GM18858 (cell line): Measurements from ENCODE around the gene DSC3.
"Not testable (repeated sequence)": the region's sequence is repeated elsewhere in the genome, so short reads cannot be mapped to it uniquely, and the experiment has no call there.

Source experiments
- ATAC-seq: cut with Tn5 transposase; IDR thresholded peaks from one replicate; pipeline ENCODE4 v1.9.1; 2021; ENCODE audit not compliant: unreplicated experiment

Gene DSC3

DNA sequence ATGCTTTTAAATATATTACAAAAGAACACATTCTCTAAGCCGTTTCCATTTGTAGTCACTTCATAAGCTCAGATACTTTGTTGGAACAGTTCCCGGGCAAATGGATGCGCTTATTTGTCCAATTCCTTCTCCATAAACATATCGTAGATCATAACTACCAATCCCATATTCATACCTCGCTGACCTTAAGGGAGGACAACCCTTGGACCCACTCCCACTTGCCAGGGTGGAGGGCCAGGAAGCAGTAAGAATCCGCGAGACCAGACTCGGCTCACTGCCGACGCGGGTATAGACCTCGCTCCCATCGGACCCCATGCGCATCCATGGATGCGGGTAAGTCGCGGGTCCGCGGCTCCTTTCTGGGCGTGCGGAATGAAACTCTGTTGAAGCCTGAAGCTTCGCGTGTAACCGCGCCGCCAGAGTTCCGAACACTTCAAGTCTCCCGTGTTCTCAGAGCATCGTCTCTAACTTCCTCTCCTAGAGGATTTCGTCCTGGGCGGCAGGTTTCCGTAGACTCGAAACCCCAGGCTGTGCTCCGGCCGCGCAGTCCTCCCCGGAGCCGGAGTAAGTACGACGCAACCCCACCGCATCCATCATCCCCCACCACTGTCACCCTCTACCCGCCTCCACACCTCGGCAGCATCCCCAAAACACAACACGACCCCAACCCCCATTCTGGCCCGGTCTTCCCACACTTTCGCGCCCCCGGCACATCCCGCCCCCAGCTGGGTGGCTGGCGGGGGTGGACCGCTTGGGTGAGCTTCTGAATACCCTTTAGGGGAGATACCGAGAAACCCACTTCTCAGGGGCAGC is 1.1 kb downstream of the DSC3 start:
- ATAC-seq = no peak

DNA sequence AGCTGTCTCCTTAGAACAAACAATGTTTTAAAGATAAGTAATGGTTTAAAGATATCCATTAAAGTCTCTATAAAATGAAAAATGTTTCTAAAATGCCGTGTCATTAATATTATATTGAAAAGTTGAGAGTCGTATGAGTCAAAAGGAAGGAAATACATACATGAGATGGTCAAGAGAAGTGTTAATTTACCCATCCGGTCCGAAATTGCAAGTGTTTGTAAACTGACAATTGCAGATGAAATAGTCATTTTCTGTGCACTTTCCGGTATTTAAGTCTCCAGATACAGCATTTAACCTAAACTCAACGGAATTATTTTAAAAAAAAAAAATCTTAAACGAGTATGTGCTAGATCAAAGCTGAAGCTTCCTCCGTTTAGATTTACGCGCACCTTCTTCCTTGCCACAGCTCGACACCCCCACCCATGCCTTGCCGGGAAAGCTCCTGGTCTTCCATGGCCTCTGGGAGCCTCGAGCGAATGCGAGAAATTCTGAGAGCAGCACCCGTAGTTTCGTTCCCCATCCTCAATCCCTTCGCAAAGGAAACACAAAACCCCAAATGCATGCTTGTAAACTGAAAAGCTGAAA is 1.8 kb downstream of the DSC3 start:
- no peak for ATAC-seq

DNA sequence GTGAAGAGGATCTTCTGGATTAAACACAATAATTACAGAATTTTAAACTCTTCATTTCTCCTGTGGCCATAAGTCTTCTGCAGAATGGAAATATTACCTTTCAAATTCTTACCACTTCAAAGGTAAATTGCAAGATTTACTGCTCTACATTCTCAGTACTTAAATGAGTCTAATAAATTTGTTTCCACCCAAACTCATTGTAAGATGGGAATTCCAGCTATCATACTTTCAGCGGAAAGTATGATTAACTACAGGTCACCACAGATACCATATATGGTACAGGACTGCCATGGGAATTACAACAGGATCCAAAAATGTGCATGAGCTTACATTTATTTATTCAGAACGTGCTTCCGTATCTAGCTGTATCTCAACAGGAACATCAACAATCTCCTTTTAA is 3.1 kb downstream of the DSC3 start:
- no peak for ATAC-seq

DNA sequence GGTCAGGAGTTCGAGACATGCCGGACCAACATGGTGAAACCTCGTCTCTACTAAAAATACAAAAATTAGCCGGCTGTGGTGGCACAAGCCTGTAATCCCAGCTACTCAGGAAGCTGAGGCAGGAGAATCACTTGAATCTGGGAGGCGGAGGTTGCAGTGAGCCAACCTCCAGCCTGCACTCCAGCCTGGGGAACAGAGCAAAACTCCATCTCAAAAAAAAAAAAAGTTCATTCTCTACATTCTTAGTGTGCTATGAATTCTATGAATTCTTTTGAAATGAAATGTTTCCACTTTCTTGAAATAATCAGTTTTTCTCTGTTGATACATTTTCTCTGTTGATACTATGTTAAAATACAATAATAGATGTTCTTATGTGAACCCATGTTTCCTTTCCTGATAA is 4.9 kb downstream of the DSC3 start:
- ATAC-seq = not testable (repeated sequence)

DNA sequence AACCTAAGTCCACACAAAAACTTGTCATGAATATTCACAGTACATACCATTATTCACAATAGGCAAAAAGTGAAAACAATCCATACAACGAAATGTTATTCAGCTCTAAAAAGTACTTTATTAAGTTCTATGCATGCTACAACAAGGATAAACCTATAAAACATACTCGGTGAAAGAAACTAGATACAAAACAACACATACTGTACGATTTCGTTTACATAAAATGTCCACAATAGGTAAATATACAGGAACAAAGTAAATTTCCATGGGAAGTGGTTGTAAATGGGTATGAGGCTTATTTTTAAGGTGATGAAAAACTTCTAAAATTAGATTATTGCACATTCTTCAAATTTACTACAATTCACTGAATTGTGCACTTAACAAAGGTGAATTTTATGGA is 8.0 kb downstream of the DSC3 start:
- no peak for ATAC-seq

DNA sequence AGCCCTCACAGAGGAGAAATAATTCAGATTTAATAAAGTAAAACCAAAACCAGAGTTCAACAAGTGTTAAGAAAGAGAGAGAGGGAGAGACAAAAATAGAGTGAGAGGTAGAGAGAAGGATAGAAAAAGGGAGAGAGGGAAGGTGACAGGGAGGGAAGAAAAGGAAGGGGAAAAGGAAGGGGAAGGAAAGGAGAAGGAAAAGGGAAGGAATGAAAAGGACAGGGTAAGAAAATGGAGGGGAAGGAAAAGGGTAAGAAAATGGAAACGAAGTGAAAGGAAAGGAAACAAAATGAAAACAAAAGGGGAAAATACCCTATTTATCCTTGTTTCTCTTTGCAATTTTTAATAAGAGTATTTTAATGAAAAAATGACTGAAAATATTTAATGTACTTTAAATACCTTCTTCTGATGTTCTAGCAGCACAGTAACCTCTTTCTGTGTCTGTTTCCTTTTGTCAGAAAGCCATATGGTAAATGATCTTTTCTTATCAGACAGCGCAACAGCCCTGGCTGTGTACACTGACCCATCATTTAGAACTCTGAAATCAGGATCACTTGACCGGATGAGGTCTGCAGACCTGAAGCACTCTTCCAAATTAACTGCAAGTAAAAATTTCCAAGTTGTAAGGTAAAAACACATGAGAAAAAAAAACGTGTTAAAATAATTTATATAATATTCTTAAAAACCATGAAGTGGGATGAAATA is 11.8 kb downstream of the DSC3 start:
- ATAC-seq = no peak

DNA sequence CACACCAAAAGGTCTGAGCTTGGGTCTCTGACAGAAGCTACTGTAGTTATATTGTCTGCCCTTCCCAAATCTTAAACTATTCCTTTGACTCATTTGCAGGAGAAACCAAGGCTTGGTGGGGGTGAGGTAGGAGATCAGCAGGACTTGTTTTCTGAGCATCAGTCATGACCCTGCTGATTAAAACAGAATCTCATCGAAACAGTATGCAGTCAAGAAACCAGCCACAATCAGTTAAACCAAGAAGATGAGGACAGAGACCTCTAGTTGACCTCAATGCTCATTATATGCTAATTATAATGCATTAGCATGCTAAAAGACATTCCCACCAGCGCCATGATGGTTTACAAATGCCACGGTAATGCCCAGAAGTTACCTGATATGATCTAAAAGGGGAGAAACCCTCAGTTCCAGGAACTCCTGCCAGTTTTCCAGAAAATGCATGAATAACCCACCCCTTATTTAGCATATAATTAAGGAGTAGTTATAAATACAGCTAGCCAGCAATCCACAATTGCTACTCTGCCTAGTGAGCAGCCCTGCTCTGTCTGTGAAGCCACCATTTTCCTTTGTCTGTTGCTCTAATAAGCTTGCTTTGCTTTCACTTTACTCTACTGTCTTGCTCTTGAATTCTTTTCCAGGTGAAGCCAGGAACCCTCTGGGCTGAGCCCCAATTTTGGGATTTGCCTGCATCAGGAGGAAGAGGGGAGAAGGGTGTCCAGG is 26.7 kb downstream of the DSC3 start:
- ATAC-seq = no peak

DNA sequence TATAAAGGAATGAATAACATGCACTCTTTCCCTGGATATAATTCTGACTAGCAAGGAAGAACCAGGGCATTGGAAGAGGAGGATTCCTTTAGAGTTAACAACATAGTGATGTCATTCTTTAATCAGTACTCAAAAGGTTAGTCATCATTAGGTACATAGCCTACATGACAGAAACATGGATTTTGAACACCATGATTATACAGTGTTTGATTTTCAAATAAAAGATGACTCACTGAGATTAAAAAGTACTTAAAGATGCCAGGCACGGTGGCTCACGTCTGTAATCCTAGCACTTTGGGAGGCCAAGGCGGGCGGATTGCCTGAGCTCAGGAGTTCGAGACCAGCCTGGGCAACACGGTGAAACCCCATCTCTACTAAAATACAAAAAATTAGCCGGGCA is 31.1 kb downstream of the DSC3 start:
- ATAC-seq = not testable (repeated sequence)

DNA sequence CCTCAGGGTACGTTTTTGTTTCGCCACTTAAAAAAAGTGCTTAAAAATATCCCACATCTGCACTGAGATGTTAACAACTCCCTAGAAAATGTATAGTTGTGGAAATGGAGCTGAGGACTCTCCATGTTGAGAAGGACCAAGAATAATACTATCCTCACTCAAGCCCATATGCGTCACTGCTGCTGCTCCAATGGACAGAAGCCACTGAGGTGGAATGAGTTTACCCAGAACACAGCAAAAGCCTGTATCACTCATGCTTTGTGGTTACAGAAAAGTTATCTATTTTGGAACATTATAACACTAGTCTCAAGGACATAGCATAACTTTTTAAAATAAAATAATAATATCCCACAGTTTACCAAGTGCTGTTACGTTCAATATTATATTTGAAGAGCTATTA is 31.9 kb downstream of the DSC3 start:
- no peak for ATAC-seq

DNA sequence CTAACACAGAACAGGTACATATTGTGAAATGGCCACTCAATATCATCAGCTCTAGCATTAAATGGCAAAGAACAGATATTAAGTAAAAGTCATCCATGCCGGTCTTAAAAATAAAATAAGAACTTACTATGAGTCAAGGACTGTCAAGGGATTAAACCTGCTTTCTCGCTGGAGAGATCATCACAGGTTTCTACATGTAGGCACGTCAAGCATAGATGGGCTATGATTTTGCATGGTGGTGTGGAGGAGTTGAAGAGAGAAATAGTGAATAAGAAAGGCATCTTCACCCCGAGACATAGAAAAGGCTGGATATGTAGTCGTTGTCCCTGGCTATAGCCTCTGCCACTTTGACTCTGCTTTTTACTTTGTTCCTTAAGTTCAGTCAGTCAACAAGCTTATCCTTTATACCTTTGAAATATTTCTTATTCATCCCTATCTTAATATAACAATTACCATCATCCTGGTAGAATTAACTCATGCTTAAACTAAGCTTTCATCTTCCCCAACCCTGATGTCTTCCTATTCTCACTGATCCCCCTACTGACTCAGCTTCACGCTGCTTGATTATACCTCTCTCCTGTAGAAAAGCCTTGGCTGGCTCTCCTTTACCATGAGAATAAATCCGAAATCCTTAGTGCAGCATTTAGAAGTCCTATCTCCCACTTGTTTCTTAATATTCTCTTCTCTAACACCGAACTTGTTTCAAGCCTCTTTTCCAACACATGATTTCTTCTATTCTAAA is 42.5 kb downstream of the DSC3 start:
- no peak for ATAC-seq

DNA sequence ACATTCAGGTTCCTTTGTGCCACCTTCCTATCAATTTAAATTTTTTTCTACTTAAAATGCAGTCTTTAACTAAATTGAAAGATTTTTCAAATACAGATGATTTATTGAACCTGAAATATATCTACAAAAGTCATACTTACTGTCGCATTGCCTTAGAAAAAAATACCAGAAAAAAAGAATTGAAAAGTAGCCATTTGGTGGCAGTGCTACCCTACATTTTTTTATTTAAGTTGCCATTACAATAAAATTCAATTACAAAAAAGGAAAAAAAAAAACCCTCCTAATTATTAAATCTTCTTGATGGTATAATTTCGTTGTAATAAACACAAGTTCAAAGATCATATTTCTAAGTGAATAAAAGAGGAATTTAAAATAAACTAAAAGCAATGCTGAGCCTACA is 43.4 kb downstream of the DSC3 start:
- no peak for ATAC-seq

DNA sequence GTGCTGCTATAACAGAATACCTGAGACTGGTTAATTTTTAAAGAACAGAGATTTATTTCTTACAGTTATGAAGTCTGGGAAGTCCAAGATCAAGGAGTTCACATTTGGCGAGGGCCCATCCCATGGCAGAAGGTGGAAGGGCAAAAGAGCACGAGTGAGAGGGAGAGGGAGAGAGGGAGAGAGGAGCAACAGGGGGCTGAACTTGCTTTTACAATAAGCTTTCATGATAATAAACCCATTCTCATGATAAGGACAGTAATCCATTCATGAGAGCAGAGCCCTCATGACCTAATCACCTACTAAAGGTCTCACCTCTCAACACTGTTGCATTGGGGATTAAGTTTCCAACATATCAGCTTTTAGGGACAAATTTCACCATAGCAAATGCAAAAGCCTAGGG is 45.3 kb downstream of the DSC3 start:
- ATAC-seq = no peak

DNA sequence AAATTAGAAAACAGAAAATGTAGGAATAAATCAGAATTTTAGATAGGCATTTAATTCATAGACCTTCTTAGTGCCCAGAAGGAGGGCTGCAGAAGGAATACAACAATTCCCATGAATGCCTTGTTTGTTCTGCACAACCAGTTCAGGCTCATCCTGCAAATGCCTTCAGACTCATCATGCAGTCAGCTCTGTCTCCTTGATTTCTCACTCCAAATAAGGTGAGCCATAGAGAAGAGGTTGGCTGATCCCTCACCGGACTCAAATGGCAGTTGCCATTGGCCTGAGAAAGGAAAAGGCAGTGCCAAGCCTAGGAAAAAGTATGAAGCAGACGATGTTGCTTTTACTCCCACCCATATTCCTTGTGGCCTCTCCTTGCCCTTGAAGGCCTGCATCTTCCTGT is 50.3 kb downstream of the DSC3 start:
- ATAC-seq = no peak

DNA sequence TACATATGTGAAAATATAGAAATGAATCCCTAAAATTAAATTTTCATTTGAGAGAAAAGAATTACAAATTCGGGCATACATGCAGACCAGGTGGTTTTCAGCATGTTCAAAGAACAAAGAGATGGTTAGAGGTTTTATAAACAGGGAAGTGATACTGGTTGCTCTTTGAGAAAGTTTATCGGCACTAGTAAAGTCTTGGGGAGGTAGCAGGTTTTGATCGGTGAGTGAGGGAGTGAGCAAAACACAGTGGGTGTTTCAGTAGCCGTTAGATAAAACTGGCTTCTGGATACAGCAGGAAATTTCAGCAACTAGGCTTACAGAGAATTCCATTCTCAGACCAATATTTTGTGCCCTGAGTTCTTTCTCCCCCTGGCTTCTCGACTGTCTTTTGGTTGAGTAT is 51.1 kb downstream of the DSC3 start:
- no peak for ATAC-seq

DNA sequence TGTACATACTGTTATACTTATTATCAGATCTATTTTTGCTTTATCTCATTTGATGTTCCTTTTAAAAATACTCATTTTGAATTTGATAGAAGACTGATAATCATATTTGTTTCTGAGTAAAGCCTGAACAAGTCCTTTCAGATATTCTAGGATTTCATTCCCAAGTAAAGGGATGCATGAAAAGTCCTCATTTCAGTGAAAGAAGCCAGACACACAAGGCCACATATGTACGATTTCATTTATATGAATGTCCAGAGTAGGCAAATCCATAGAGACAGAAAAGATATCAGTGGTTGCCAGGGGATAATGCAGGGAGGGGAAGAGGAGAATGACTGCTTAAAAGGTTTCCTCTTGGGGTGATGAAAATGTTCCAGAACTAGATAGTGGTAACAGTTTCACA is 53.4 kb downstream of the DSC3 start:
- ATAC-seq = no peak

DNA sequence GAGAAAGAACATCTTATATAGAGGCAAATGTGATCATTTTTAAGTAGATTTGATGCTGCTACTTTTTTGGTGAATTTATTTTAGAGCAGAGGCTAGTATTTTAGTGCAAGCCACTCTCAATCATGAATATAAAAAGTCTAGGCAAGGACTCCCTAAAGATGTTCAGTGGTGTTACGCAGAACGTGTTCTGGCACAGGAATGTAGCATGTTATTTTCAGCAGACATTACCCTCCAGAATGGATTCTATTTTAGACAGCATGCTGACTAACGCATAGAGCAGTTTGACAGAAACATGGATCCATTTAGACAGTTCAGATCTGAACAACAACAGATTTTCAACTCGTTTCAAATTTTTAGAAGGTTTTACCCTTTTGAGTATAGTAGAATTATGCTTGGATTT is 54.1 kb downstream of the DSC3 start:
- no peak for ATAC-seq

DNA sequence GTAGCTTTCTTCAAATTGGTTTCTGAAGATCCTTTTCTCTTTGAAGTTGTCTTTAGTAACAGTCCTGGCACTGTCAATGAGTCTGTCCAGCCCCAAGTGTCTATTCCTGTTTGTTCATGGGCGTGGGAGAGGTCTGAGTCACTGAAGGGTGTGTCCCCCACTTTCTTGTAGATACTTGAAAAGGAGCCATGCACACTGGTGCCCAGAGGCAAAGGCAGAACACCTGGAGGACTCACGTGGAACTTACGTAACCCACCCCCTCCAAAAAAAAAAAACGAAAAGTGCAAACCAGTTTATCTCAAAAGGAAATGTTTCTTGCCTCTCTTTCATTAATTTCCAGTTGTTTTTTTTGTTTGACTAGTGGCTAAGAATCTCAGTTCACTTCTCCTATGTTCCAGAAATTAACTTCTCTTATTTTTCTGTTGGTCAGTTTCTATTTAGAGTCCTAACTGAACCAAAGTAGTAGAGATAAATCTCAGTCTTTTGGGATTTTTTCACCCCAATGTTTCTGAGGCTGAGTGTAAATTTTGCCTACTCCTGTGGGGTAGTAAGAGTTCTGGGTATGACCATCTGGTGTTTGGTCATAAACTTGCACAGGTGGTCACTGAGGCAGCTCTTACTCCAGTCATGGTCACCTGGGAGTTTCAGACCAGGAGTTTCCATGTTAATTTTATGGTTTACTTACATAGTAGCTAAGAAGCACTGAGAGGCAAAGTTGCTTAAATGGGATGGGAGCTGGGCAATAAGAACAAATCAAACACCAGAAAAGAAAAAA is 54.9 kb downstream of the DSC3 start:
- no peak for ATAC-seq

DNA sequence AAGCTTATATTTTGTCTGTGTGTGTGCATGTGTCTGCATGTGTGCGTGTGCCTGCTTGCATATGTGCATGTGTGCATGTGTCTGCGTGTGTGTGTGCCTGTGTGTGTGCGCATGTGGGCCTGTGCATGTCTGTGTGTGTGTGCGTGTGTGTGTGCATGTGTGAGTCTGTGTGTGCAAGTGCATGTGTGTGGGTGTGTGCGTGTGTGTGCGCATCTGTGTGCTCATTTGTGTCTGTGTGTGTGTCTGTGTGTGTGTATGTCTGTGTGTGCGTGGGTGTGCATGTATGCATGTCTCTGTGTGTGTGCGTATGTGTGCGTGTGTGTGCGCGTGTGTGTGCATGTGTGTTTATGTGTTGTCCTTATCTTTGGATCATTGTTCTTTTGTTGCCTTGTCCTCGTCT is 56.8 kb downstream of the DSC3 start:
- no peak for ATAC-seq

DNA sequence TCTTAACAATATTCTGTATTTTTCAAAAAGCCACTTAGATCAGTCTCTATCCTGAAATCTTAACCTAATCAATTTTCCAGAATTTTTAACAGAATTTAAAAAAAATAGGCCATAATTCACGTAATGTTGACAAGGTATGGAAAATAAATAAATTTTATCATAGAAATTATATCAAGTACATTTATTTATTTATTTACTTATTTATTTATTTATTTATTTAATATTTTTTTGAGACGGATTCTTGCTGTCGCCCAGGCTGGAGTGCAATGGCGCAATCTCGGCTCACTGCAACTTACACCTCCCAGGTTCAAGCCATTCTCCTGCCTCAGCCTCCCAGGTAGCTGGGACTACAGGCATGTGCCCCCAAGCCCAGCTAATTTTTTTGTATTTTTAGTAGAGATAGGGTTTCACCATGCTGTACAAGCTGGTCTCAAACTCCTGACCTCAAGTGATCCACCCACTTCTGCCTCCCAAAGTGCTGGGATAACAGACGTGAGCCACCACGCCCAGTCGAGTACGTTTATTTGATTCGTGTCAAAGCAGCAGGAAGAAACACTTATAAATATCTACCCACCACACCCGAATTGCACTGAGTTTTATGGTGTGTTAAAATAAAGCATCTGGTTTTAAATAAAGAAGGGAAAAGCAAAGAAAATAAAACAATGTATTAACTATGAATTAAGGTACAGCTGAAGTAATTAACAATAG is 60.1 kb downstream of the DSC3 start:
- ATAC-seq = no peak

DNA sequence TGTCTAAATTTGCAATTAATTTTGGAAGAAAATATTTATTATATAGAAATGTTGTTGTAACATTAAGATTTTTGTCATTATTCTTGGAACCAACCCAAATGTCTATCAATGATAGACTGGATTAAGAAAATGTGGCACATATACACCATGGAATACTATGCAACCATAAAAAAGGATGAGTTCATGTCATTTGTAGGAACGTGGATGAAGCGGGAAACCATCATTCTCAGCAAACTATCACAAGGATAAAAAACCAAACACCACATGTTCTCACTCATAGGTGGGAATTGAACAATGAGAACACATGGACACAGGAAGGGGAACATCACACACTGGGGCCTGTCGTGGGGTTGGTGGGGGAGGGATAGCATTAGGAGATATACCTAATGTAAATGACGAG is 64.5 kb downstream of the DSC3 start:
- ATAC-seq = not testable (repeated sequence)
